HG03064 (cell line): ENCODE measurements around the gene PPP6R3.
"Not testable (repeated sequence)": the region's sequence is repeated elsewhere in the genome, so short reads cannot be mapped to it uniquely, and the experiment has no call there.

ENCODE experiments used
- ATAC-seq: cut with Tn5 transposase; IDR thresholded peaks from one replicate; pipeline ENCODE4 v1.9.1; 2021; ENCODE audit warnings: low read depth; ENCODE audit not compliant: unreplicated experiment

Gene PPP6R3

GRCh38 chr11:68523033-68523432, 62.5 kb downstream of the PPP6R3 start:
- ATAC-seq, result no peak

GRCh38 chr11:68523743-68524142, 63.2 kb downstream of the PPP6R3 start:
- no peak for ATAC-seq

GRCh38 chr11:68524213-68524612, 63.7 kb downstream of the PPP6R3 start:
- ATAC-seq, result no peak

GRCh38 chr11:68524681-68525080, 64.1 kb downstream of the PPP6R3 start:
- ATAC-seq, result no peak

GRCh38 chr11:68525336-68525735, 64.8 kb downstream of the PPP6R3 start:
- no peak for ATAC-seq

- ATAC-seq, result no peak
These were observed 65.4 kb downstream of the PPP6R3 start for GRCh38 chr11:68525930-68526329.

GRCh38 chr11:68527585-68527984, 67.0 kb downstream of the PPP6R3 start:
- no peak for ATAC-seq

GRCh38 chr11:68528630-68529029, 68.1 kb downstream of the PPP6R3 start:
- no peak for ATAC-seq

- ATAC-seq, result no peak
These were observed 70.7 kb downstream of the PPP6R3 start for GRCh38 chr11:68531129-68531693.

- ATAC-seq, result no peak
These were observed 72.3 kb downstream of the PPP6R3 start for GRCh38 chr11:68532727-68533369.

- no peak for ATAC-seq
These were observed 73.4 kb downstream of the PPP6R3 start for GRCh38 chr11:68533945-68534344.

GRCh38 chr11:68535098-68535497, 74.5 kb downstream of the PPP6R3 start:
- ATAC-seq, result no peak

GRCh38 chr11:68536706-68537105, 76.2 kb downstream of the PPP6R3 start:
- no peak for ATAC-seq

- ATAC-seq, result no peak
These were observed 77.5 kb downstream of the PPP6R3 start for GRCh38 chr11:68538025-68538424.

GRCh38 chr11:68539395-68539794, 78.8 kb downstream of the PPP6R3 start:
- no peak for ATAC-seq

GRCh38 chr11:68540504-68540903, 80.0 kb downstream of the PPP6R3 start:
- ATAC-seq, result not testable (repeated sequence)

GRCh38 chr11:68541116-68541515, 80.6 kb downstream of the PPP6R3 start:
- ATAC-seq, result no peak

- no peak for ATAC-seq
These were observed 81.4 kb downstream of the PPP6R3 start for GRCh38 chr11:68541991-68542390.

GRCh38 chr11:68542617-68543016, 82.1 kb downstream of the PPP6R3 start:
- ATAC-seq, result no peak

- ATAC-seq, result no peak
These were observed 83.0 kb downstream of the PPP6R3 start for GRCh38 chr11:68543594-68543993.

GRCh38 chr11:68545347-68545746, 84.8 kb downstream of the PPP6R3 start:
- ATAC-seq, result no peak

GRCh38 chr11:68545796-68546195, 85.2 kb downstream of the PPP6R3 start:
- no peak for ATAC-seq

GRCh38 chr11:68546555-68546954, 86.0 kb downstream of the PPP6R3 start:
- ATAC-seq, result no peak
